Coronary artery (tissue), 2 donors: ENCODE data around the gene AUH.
"Not testable (repeated sequence)": the region's sequence is repeated elsewhere in the genome, so short reads cannot be mapped to it uniquely, and the experiment has no call there.

ENCODE experiments used
- DNase-seq: peaks from one replicate; pipeline ENCODE4 v3.0.0-alpha.2; 2017; ENCODE audit warnings: low spot score
- H3K27ac ChIP-seq, 2 donors: fragments of 200-600 bp; sonication (generic); one replicate each; pipeline ENCODE4 v1.5.1; 2016 to 2019
- H3K4me3 ChIP-seq: fragments of 200-600 bp; sonication (generic); 2 replicates; pipeline ENCODE4 v1.5.1; 2016; ENCODE audit warnings: mild to moderate bottlenecking, moderate library complexity
- TF ChIP-seq, protein P1 (sequence below): fragments of 200-600 bp; sonication (generic); IDR thresholded peaks from one replicate; pipeline ENCODE4 v1.5.1; 2019; ENCODE audit warnings: antibody characterized with exemption

AUH gene

DNA sequence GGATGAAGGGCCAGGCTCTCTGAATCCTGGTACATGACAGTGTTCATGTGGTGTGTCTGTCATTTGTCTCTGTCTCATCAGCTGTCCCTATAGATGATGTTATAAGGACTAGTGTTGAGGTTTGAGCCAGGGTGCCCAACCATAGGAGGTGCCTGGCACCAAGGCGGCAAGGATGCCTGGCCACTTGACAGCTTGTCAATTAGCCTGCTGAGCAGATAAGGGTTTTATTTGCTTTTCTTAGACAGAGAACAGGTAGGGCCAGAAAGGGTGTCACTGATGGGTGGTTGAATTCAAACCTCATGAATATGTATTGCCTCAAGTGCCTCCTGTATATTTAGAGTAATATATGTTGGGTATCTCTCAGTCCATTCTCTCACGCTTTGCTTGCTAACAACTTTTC lies 30.1 kb upstream of the AUH start:
- Histone ChIP-seq H3K27ac (no peak overlapping the region), H3K4me3 (no peak overlapping the region)
- TF ChIP-seq, protein P1, sequence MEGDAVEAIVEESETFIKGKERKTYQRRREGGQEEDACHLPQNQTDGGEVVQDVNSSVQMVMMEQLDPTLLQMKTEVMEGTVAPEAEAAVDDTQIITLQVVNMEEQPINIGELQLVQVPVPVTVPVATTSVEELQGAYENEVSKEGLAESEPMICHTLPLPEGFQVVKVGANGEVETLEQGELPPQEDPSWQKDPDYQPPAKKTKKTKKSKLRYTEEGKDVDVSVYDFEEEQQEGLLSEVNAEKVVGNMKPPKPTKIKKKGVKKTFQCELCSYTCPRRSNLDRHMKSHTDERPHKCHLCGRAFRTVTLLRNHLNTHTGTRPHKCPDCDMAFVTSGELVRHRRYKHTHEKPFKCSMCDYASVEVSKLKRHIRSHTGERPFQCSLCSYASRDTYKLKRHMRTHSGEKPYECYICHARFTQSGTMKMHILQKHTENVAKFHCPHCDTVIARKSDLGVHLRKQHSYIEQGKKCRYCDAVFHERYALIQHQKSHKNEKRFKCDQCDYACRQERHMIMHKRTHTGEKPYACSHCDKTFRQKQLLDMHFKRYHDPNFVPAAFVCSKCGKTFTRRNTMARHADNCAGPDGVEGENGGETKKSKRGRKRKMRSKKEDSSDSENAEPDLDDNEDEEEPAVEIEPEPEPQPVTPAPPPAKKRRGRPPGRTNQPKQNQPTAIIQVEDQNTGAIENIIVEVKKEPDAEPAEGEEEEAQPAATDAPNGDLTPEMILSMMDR, result no peak
- DNase-seq, result no peak

DNA sequence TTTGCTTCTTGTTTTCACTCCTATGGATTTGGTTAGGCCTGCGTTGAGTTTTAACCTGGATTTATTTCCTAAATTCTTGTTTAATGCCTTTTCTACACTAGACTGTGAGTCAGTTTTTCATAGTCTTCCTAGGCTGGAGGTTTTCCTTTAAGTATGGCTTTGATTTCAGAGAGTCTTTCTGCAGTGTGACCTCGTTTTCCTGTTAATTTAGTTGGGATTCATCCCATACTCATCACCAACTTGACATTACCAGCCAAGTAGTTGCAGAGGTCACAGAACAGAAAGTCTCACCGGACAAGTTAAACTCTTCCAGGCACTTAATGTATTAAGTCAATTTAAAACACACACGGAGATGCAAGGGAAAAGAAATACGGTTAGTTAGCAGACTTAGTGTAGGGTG lies 29.7 kb upstream of the AUH start:
- DNase-seq, result no peak
- H3K4me3 ChIP-seq, result no peak overlapping the region
- H3K27ac ChIP-seq, result no peak overlapping the region
- TF ChIP-seq, protein P1, result no peak

DNA sequence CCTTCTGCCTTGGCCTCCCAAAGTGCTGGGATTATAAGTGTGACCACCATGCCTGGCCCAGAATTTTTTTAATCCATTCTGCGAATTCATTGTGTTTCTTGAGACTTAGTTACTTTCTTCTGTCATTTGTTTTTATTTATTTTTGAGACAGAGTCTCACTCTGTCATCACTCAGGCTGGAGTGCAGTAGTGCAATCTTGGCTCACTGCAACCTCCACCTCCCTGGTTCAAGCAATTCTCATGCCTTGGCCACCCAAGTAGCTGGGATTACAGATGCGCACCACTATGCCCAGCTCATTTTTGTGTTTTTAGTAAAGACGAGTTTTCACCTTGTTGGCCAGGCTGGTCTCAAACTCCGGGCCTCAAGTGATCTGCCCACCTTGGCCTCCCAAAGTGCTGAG lies 28.0 kb upstream of the AUH start:
- not testable (repeated sequence) for DNase-seq

DNA sequence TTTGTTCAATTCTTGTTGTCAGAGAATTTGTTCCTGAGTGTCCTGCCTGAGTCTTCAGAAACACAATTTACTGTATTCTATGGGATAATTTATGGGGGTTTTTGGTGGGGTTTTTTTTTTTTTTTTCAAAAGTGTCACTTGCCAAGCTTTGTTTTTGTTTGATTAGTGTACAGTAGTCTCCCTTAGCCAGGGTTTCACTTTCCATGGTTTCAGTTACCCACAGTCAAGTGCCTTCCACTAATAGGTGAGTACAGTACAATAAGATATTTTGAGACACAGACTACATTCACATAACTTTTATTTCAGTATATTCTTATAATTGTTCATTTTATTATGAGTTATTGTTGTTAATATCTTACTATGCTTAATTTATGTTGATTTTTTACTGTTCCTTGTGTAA lies 25.0 kb upstream of the AUH start:
- TF ChIP-seq, protein P1, result no peak
- Histone ChIP-seq H3K4me3 (no peak overlapping the region), H3K27ac (no peak overlapping the region)
- no peak for DNase-seq

More for the DNA sequence above, 28.0 kb upstream of the AUH start:
- H3K27ac ChIP-seq, H3K4me3 ChIP-seq: not testable (repeated sequence)

DNA sequence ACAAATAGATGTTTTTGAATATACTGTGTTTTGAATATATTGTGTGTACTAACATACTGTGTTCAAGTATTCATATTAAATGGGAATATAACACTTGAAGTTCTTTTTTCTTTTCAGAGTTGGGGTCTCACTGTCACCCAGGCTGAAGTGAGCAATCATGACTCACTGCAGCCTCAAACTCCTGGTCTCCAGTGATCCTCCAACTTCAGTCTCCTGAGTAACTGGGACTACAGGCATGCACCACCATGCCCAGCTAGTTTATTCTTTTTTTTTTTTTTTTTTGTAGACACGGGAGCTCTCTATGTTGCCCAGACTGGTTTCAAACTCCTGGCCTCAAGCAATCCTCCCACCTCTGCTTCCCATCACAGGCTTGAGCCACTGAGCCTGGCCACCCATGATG lies 23.2 kb upstream of the AUH start:
- TF ChIP-seq, protein P1, result no peak
- Histone ChIP-seq H3K27ac (no peak overlapping the region), H3K4me3 (no peak overlapping the region)
- no peak for DNase-seq

DNA sequence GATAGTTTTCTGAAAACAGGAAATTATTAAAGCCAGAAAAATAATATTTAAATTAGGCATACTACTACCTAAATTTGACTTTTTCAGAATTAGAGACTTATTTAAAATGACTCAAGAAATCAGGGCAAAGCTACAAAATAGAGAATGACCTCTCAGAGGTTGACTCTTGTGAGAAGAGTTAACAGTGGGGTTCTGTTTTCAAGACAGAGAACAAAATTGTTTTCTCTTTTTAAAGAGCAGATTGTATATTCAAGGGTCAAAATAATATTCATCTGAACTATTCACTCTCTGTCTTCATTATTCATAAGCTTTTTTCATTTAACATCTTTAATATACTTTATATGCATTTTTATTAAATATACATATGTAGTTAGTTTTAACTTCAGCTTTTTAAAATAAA lies 21.9 kb upstream of the AUH start:
- DNase-seq, result no peak
- no peak overlapping the region for H3K4me3 ChIP-seq
- no peak overlapping the region for H3K27ac ChIP-seq
- TF ChIP-seq, protein P1, result no peak

DNA sequence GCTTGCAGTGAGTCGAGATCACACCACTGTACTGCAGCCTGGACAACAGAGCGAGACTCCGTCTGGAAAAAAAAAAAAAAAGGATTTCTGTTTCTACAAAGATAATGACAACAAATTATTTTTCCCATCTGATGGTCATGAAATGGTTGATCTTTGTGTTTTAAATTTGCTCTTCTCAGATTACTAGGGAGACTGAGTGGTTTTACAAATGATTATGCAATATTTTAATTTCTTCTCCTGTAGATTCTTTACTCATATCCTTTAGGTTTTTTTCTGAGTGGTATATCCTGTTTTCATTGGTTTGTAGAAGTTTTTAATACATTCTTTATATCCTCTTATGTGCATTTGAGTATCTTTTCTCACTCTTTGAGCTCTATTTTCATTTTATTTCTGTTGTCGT lies 20.6 kb upstream of the AUH start:
- TF ChIP-seq, protein P1, result no peak
- no peak overlapping the region for H3K4me3 ChIP-seq
- no peak for DNase-seq
- no peak overlapping the region for H3K27ac ChIP-seq

DNA sequence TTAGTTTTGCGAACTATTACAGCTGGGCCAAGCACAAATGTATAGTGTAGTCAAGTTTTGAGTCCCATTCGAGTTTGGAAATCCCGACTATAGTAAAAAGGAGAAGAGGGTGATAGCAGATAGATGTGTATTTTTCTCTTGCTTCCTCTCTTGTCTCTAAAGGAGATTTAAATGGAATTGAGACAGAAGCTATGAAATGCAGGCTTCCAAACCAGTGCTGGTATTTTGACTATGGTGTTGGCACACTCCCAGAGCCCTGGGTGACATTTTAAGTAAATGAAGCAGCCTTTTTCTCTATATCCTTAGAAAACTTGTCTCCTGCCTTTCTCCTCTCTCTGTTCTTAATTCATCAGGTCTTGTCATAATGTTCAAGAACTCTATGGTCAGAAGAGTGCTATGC lies 17.7 kb upstream of the AUH start:
- DNase-seq, result no peak
- H3K4me3 ChIP-seq, result no peak overlapping the region
- TF ChIP-seq, protein P1, result no peak
- H3K27ac ChIP-seq, result no peak overlapping the region
